Embryonic facial prominence (tissue), 1 donor: ENCODE results near the gene LTO1.
"Not testable (repeated sequence)": the region's sequence is repeated elsewhere in the genome, so short reads cannot be mapped to it uniquely, and the experiment has no call there.

Experiments
- DNase-seq: peaks from one replicate; pipeline ENCODE4 v3.0.0-alpha.2; 2016; ENCODE audit errors: extremely low spot score

Gene LTO1

DNA sequence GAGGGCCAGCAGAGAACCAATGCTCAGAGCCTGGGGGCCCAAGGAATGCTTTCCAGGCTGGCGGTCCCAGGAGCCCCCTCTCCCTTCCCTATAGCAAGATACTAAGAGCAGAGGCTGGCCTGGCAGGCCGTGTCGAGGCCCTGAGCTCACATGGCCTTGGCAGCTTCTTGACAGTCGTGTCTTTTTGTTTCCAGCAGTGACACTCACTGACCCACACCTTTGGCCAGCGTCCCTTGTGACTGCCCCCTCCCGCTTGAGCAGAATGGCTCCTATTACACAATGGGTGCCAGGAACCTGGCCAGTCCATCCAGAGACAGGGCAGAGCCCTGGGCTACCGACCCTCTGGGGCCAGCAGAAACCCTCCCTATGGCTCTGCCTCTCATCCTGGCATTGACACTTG is 40.6 kb downstream of the LTO1 start:
- DNase-seq = no peak

- no peak for DNase-seq
Measured at GRCh38 chr11:69634069-69634468, 41.1 kb downstream of the LTO1 start.

DNA sequence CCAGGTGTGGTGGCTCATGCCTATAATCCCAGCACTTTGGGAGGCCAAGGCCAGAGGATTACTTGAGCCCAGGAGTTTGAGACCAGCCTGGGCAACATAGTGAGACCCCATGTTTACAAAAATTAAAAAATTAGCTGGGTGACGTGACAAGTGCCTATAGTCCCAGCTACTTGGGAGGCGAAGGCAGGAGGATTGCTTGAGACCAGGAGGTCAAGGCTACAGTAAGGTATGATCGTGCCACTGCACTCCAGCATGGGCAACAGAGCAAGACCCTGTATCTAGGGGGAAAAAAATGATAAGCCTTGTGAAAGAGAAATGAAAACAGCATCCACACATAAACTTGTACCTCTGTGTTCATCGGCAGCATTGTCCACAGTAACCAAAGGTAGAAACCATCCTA is 42.3 kb downstream of the LTO1 start:
- DNase-seq = no peak

- no peak for DNase-seq
Measured at GRCh38 chr11:69630424-69630823, 44.7 kb downstream of the LTO1 start.

GRCh38 chr11:69630017-69630416 is 45.1 kb downstream of the LTO1 start:
- no peak for DNase-seq

DNA sequence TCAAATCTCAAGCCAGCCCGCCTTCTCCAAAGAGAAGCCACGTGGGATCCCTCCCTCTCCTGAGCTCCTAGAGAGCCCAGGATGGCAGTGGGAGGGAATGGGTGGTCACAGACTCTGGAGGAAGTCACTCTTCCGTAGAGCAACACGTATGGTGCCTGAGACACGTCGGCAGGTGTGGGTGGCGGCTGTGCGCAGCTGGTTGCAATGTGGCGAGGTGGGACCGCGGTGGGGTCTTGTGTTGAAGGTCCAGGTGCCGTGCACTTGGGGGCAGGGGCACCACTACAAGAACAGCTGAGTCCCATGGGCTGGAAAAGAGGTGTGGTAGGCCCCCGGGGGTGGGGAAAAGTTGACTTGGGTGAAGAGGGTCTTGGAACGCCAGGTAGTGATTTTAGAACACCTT is 47.6 kb downstream of the LTO1 start:
- DNase-seq = no peak

DNA sequence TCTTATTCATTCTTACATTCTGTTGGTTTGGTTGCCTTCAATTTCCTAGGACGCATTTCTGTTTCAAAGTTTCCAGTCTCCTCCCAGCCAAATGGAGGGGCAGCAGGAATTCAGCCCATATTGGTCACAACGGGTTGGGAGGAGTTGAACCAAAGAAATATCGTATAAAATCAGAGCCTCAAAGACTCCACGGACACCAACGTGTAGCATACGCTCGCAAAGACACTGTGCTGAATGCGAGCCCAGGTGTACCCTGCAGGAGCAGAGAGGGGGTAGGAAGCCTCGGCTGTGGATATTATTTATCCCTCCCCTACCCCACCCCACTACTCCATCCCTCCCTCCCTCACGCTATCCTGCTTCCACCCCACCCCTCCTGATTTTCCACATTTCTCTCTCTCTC is 49.7 kb downstream of the LTO1 start:
- no peak for DNase-seq

GRCh38 chr11:69624293-69624692 is 50.9 kb downstream of the LTO1 start:
- no peak for DNase-seq

DNA sequence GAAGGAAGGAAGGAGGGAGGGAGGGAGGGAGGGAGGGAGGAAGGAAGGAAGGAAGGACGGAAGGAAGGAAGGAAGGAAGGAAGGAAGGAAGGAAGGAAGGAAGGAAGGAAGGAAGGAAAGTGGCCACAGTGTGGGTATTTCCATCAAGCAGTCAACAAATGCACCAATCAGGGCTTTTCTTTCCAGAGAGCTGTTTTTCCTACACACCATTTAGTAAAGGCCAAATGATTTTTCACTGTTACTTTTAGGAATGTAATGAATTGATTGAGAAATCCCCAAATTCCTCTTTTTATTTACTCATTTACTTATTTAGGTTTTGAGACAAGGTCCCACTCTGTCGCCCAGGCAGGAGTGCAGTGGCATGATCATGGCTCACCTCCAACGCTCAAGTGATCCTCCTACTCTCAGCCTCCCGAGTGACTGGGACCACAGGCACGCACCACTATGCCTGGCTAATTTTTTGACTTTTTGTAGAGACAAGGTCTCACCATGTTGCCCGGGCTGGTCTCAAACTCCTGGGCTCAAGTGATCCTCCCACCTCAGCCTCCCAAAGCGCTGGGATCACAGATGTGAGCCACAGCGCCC is 53.0 kb downstream of the LTO1 start:
- DNase-seq = not testable (repeated sequence)

GRCh38 chr11:69620683-69621290 is 54.4 kb downstream of the LTO1 start:
- DNase-seq = no peak

- no peak for DNase-seq
Measured at GRCh38 chr11:69618237-69618636, 56.9 kb downstream of the LTO1 start.

- DNase-seq = no peak
Measured at GRCh38 chr11:69617682-69618081, 57.5 kb downstream of the LTO1 start.

DNA sequence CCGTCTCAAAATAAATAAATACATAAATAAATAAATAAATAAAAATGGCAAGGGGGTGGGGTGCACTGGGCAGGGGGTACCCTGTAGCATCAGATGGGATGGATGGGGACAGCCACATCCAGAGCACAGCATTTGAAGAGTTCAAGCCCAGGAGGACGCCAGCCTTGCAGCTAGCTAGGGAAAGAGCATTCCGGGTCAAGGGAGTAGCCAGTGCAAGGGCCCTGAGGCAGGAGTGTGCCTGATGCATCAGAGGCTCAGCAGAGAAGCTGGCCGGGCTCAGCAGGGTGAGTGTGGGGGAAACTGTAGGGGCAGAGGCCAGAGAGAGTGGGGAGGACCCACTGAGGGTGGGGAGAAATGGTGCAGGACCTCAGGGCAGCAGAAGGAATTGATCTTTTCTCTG is 57.9 kb downstream of the LTO1 start:
- no peak for DNase-seq
